ENCODE results near the gene NYAP1.

Gene NYAP1

DNA sequence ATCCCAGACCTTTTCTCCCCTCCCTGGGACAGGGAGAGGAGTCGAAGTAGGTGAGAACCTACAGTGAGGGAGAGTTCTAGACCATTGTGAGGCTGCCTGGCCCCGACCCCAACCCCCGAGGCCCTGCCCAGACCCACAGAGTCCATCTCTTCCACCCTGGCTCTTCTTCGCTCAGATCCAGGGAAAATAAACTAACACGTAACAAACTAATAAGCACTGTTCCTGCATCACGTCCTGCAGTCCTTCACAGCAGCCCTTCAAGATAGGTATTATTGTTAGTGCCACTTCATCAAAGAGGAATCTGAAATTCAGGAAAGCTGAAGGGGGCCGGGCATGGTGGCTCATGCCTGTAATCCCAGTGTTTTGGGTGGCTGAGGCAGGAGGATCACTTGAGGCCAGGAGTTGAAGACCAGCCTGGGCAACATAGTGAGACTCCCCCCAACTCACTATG lies 19.5 kb upstream of the NYAP1 start, which contains the start of gene SPACDR:
Gene SPACDR, minus strand, starts transcription at position 51 of the 451 bp plus-strand sequence. CDS start 235 bp downstream, outside the sequence.
- DNase-seq = no peak

DNA sequence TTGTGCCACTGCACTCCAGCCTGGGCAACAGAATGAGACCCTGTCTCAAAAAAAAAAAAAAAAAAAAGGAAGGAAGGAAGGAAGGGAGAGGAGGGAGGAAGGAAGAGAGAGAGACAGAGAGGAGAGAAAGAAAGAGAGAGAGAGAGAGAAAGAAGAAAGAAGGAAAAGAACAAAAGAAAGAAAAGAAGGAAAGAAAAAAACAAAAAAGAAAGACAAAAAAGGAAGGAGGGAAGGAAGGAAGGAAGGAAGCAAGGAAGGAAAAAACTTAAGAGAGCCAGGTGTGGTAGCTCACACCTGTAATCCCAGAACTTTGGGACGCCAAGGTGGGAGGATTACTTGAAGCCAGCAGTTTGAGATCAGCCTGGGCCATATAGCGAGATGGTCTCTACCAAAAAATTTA lies 18.9 kb upstream of the NYAP1 start:
- no peak for DNase-seq

DNA sequence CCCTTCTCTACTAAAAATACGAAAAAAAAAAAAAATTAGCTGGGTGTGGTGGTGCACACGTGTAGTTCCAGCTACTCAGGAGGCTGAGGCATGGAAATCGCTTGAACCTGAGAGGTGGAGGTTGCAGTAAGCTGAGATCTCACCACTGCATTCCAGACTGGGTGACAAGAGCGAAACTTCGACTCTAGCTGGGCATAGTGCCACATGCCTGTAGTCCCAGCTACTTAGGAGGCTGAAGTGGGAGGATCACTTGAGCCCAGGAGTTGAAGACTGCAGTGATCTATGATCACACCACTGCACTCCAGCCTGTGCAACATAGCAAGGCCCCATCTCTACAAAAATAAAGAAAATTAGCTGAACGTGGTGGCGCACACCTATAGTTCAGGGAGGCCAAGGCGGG lies 18.4 kb upstream of the NYAP1 start:
- no peak for DNase-seq

DNA sequence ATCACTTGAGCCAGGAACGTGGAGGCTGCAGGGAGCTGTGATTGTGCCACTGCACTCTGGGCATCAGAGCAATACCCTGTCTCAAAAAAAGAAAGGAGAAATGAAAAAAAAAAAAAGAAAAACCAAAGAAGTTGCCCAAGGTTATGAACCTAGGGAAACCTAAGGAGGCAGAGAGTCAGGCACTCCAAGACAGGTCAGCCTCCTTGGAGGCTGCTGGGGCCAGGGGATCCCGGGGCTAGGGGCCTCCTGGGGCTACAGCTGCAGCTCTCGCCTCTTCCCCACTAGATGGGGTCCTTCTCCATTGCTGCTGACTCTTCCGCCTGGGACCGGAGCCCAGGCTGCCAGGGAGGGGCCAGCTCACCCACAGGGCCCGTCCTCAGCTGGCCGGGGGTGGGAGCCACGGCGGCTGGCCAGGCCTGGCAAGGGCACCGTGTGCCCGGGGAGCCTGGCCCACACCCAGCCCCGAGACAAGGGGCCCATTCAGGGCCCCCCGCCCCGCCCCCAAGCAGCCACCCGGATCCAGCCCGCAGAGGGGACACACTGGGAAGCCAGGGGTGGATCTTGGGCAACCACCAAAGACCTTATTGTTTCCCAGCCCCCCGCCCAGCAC lies 17.9 kb upstream of the NYAP1 start:
- DNase-seq = no peak

GRCh38 chr7:100466653-100467605 lies 16.8 kb upstream of the NYAP1 start:
- no peak for DNase-seq

DNA sequence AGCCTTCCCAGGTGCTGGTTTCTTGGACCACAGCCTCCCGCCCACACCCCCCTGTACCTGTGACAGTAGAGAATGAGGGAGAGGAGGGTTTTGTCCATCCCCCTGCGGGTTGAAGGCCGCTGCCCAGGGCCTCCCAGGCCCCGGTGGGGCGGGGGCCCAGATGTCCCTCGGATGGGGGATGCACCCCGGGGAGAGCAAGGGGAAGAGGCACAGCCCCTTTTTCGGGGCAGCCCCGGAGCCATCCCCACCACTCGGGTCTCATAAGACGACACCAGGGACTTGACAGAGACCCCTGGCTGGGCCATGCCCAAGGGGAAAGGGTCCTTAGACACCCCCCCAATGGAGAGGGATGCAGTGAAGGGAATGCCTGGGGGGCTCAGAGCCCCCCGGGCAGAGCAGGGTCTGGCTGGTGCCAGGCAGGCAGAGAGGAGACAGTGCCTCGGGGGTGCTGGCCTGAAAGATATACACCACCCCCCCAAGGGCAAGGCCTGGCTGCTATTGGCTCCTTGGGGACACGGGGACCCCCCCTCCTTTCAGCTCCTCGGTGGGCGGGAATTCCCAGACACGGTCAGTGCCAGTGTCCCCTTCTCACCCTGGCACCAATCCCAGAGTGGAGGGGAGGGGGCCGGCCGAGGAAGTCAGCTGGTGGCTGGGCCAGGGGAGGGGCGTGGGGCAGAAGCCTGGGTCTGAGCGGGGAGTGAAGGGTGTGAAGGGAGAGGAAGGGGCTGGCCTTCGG lies 15.9 kb upstream of the NYAP1 start:
- no peak for DNase-seq

- DNase-seq = peak; percentile 32
These were observed 14.3 kb upstream of the NYAP1 start for GRCh38 chr7:100469227-100470044.

- no peak for DNase-seq
These were observed 12.7 kb upstream of the NYAP1 start for GRCh38 chr7:100471021-100471420.

- no peak for DNase-seq
These were observed 11.4 kb upstream of the NYAP1 start for GRCh38 chr7:100472121-100472851.

DNA sequence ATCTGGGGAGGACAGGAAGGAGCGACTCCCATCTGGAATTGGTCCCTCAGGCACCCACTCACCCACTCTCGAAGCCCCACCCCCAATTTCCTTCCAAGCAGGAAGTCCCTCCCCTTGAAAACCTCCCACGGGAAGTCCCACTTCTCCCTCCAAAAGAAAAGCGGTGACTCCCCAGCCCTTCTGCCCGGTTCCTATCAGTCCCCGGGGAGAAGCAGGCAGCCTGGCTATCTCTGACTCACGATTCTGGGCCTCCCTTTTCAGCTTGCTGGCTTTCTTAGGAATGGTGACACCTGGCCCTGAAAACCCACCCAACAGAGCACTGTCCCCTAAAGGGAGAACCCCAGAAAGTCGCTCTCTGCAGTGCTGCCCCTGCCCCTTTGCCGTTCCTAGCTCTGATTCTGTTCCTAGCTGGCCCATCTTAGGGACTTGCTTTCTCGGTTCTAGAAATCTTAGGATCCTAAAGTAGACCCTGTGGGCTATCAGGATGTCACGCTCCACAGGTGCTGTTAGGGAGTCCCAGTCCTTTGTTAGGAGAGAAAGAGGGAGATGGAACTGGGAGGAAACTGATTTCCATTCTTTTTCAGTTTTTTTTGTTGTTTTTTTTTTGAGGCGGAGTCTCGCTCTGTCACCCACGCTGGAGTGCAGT lies 10.8 kb upstream of the NYAP1 start:
- no peak for DNase-seq

GRCh38 chr7:100475549-100475948 lies 8.2 kb upstream of the NYAP1 start:
- no peak for DNase-seq

DNA sequence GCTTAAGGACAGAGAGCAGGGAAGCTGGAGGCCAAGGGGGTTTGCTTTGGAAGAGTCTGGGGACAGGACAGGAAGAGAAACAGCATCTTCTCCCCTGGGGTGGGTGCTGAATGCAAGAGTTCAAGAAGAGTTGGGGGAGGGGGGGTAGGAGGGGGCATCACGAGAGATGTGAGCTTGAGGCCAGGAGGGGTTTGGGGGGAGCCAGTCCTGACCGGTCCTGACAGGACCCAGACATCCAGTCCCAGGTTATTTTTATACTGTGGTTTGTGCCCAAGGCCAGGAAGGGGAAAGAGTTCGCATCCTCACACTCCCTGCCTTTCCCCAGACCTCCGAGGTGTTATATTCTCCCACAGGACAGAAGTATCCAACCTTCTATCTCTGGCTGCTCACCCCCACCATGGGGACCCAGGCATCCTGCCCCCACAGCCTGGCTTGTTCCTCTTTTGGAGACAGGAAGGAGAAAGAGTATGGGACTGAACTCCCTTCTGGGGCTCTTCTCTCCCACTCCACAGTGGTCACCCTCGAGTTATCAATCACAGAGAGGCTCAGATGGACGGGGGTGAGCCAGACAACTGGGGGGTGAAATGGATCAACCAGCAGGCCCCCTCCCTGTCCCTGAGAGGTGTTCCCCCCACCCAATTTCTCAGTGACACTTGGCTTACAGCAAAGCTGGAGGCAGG lies 7.5 kb upstream of the NYAP1 start:
- no peak for DNase-seq

DNA sequence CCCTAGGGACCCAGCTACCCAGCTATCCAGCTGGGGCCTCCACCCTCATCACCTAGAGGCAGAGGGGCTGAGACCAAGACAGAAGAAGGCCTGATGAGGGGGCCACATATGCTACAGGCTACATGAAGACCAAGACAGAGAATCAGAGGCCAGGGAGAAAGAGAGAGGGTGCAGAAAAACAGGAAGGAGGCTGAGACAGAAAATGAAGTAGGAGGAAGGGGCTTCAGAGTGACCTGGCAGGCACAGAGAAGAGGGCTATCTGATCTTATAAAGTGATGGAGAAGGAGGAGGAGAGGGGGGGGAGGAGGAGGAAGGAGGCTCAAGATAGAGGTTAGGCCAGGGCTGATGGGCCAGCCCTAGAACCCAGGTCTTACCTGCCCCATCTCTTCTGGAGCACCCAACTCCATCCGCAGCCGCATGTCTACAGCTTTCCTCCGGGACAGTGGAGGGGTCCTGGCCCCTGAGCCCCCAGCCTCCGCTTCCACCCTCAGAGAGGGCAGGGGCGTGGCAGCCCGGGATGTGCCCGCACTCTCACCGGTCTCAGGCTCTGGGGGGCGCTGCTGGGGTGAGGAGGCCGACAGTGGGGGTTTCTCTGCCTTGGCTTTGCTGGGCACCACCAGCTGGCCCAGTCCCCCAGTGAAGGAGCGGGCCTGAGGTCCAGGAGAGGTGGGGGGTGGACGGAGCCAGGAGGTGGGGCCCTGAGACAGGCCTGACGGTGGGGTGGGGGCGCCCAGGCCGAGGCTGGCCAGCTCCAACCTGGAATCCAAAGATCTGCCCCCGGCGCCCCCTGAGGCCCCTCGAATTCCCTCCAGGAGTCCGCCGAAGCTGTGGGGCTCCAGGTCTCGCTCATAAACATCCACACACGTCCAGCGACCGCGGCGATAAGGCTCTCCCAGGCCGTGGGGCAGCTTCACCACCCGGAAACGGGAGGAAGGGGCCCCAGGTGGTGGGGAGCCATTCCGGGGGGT lies 6.5 kb upstream of the NYAP1 start:
- DNase-seq = no peak

- DNase-seq = no peak
These were observed 5.9 kb upstream of the NYAP1 start for GRCh38 chr7:100477871-100478267.

GRCh38 chr7:100478958-100479660 lies 4.6 kb upstream of the NYAP1 start, which contains the start of gene TSC22D4:
TSC22D4 (minus strand) TSS chr7:100479214; CDS start chr7:100478038, 1,176 bp downstream.
- DNase-seq = peak; percentile 88

DNA sequence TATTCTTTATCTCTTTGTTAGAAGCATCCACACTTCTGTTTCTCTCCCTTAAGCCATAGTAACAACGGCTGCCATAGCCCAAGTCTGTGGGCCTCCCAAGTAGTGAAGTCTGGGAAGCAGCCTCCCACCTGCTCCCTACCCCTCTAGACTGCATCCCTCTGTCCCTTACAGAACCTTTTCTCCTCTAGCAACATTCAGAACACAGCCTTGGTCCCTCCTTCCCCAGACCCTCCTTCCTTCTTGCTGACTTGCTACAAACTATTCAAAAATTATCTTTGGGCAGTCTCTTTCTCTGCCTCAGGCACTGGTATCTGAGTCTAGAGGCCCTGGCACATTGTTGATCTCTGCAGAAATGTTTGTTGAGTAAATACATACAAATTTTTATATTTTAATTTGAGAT lies 2.3 kb upstream of the NYAP1 start:
- DNase-seq = no peak

GRCh38 chr7:100482728-100483089 lies 1.0 kb upstream of the NYAP1 start:
- no peak for DNase-seq

GRCh38 chr7:100483090-100483721 lies 521 bp upstream of the NYAP1 start:
- DNase-seq = no peak

All from SHP77 treated with DMSO at 0.1 percent for 48 hours (cell line).